Caki2 (cell line): ENCODE data around the gene SLC25A48. TPM values are rescaled to one million over a fixed set of nuclear protein-coding genes. Genes with fewer than 3 reads are reported as not detected.

ENCODE experiments used
- DNase-seq: peaks from one replicate; pipeline ENCODE4 v3.0.0-alpha.2; 2015; ENCODE audit warnings: low read depth
- in situ Hi-C: cut with HindIII; loops from 2 replicates; pipeline ENCODE4 v1.10.0; 2016; ENCODE audit warnings: low sequenced_read_pairs, low pct_unique_long_range_greater_than_20kb, mixed read lengths
- total RNA-seq: library from RNA; depleted of rRNA; stranded (reverse); fragments of >200 nt; shearing (Covaris generic); gene quantifications from 2 replicates; pipeline ENCODE4 v1.2.3, GENCODE V29; 2014; ENCODE audit warnings: low replicate concordance

The SLC25A48 gene
- total RNA-seq, 1 experiment from 2014 or later: not detected

DNA sequence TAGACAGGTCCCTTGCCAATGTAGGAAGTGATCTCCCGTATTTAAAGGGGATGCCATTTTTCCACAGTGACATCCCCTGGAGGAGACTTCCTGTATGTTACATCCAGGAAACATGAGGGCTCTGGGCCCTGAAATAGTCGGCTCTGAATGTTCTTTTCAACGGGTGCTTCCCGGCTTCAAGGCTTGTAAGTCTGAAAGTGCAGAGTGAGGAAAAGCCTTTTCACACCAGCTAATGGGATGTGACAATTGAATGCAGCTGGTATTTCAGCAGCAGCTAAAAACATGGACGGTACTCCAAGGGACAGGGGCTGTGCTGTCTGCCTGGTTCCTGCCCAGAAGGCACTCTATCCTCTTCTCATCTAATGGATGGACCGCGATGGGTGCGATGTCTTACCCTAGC, 59.8 kb downstream of the SLC25A48 start:
- in situ Hi-C loops: no loop called here

DNA sequence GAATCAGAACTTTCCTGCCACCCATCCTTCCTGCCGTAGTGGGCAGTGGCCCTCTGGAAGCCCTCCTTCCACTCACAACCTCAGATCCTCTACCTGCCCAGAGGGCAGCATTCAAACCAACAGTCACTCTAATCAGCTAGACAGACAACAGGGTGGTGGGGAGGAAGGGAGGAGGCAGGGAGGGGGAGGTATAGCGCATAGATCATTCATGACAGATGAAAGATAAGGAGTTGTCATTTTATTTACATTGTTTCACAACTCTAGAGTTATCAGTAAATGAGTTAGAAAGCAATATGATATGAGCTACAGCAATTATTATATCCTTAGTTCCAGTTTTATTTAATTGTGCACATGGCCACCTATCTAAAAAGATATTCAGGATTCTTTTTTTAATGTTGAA, 60.3 kb downstream of the SLC25A48 start:
- in situ Hi-C loops: no loop called here
- DNase-seq: no peak

More for the DNA sequence above, 59.8 kb downstream of the SLC25A48 start:
- DNase-seq: no peak

DNA sequence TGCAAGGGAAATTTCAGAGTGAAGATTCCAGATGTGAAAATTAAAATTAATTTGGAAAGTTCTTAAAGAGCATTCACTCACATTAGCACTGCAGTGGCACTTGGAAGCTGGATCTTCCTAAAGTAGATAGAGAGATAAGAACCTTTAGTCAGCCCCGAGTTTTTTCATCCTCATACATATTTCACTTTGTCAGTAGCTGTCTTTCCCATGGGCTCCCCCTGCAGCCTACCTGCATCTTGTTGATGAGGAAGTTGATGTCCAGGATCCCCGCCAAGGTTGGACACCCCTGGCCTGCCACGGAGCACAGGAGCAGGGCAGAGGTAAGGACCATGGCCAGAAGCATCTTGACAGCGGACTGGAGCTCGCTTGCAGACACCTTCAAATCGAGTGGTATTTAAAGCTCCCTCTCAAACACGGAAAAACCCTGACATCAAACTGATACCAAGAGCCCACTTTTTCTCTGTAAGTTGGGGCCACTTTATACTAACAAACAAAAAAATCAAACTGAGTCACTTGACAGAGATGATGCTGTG, 61.1 kb downstream of the SLC25A48 start, which contains the start of gene IL9:
TSS of gene IL9 (minus strand) at position 368 of the 533 bp plus-strand sequence. CDS start at position 343, 25 bp downstream.
- in situ Hi-C loops: no loop called here
- DNase-seq: no peak

DNA sequence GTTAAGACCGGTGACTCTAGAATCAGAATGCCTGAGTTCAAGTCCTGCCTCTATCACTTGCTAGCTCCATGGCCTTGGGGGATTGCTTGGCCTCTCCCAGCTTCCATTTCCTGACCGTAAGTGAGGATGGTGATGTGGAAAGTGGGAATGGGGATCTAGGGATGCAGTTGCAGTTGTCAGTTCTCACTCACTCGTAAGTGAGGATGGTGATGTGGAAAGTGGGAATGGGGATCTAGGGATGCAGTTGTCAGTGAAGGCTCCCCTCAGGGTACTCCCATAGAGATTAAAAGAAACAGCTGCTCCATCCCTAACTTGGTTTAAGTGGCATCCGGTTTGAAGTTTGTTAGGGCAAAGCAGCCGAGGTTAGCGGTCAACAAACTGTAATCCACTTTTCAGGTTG, 64.2 kb downstream of the SLC25A48 start:
- DNase-seq: no peak
- in situ Hi-C loops: no loop called here

DNA sequence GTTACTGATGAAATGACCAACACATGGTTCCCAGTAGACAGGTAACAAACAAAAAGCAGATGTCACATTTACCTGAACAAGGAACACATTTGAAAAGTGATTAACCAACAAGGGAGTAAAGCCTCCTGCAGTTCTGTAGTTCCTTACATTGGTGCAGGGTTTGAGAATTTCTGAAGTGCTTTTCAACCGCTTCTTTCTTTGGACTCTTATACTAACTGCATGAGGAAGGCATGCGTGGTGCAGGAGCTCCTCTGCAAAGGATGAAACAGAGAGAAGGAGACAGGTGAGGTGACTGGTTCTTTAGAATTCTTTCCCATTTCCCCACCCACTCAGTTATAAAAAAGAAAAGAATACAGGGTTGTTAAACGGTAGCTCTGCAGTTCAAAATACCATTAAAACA, 65.8 kb downstream of the SLC25A48 start:
- in situ Hi-C loops: no loop called here
- no peak for DNase-seq

DNA sequence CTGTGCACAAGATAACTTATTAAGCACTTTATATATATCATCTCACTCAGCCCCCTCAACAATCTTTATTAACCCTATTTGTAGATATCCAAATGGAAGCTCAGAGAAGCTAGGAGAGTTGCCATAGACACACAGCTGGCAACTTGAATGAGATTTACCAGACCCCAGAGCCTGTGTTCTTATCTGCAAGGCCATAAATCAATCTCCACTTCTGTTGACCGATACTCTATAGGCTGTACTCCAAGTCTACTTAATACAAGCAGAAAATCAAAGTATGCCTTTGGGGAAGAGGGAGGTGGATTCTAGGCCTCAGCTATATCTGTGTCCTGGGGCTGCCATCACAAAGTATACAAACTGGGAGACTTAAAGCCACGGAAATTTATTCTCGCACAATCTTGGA, 67.2 kb downstream of the SLC25A48 start:
- DNase-seq: no peak
- in situ Hi-C loops: no loop called here

DNA sequence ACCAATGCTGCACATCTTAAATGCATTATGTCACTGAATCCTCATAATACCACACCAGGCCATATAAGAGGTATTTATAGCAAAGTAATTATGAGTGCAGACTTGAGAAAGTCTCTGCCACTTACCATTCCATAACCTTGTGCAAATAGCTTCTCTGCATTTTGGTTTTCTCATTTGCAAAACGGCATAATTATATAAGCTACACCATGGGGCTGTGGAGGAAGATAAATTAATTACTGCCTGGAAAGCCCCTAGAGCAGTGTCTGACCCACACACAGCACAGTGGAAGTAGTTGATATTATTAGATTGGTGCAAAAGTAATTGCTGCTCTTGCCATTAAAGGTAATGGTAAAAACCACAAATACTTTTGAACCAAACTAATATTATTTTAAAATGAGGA, 70.7 kb downstream of the SLC25A48 start:
- DNase-seq: no peak
- in situ Hi-C loops: no loop called here

DNA sequence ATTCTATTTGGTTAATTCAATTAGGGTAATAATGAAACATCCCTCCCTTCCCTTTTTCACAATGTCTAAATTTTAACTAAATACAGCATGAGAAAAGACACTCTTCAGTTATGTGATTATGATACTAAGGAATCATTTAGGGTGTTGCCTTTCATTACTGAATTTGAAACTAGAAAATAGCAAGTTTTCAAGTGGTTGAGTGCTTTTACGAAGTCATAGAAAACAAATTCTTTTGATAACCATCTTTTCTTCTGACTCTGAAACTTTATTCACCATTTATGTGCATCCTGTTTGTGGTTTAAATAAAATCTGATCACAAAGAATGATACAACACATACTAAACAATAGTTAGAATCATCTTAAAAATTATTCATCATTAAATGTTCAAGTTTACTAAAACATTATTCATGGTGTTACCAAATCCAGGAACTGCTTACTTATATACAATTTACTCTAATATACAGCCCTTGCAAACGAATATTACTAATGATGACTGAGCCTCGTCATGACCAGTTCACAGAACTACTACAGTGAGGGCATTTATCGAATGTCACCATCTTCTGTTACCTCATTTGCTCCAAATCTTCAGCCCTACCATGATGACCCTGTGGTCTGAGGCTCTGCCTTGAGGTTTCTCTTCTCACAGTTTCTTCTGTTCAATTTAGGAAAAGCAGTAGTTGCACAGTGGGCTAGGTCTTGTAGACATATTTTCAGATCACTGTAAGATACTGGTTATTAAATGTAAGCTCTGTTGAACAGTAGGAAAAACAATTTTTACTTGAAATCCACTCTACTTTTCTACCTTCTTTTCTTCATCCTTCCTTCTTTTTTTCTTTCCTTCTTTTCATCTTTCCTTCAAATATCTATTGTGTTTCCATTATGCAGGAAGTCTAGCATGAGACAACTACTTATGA, 79.5 kb downstream of the SLC25A48 start:
- peak; percentile 6 for DNase-seq
- in situ Hi-C loops: no loop called here

DNA sequence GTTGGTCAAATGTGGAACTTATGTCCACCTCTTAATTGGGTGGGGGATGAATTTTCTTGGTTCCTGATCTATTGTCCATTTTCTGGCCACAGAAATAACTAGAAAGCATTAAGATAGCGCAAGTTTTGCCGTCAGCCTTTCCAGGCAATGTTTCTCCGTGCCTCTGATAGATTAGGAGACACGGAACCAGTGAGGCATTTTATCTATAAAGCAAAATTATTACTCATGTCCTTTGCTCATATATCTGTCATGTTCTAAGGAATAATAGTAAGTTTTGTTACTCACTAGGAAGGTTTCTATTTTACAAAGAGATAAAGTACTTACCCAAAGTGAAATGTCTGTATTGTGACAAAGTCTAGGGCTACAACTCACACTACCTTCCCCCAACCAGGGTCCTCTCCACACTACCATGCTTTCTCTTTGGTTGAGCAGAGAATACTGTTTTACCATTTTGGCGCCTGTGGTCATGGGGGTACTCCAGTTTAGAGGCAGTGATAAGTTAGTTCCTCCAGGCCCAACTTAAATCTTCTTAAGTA, 81.1 kb downstream of the SLC25A48 start:
- DNase-seq: no peak
- in situ Hi-C loops: no loop called here

DNA sequence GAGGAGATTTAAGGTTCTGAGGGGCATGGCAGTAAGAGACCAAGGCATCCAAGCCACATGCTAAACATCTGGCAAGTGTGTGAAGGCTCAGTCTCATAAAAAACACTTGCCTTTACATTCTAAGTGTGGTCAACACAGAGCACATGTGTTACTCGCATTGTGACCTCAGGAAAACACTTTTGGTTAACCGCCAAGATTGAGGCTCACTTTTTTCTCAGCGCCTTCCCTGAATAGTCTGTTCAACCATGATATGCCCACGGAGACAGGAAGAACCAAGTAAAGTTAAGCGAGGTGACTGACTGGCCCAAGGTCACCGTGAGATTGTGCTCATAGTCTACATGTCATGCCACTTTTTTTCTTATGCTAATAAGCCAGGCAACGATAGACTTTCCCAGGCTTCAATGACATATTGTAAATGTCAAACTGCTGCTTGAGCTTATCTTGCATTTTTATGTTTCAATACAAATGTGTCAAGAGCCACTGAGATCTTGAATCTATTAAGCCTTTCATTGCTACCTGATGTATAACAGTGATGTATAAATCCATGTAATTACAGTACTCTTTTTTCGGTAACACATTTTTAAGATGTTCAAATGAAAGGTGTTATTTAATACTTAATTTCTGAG, 82.3 kb downstream of the SLC25A48 start:
- DNase-seq: no peak
- in situ Hi-C loops: no loop called here

DNA sequence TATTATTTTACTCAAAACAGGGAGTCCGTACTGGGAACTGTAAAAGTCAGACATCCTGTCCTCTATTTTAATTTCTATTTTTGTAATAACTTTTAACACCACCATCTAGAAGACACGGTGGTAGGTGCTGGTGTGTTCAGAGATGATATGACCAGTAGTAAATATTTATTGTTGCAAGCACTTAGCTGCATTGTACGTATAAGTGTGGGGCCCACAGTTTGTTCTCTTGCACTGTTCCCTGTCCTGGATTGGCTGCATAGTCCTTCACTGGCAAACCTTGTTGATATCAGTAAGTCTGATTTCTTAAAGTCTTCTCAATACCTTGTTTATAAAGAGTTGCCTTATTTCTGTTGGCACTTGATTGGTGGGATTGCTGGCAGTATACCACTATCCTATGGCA, 85.7 kb downstream of the SLC25A48 start:
- no peak for DNase-seq
- in situ Hi-C loops: no loop called here

DNA sequence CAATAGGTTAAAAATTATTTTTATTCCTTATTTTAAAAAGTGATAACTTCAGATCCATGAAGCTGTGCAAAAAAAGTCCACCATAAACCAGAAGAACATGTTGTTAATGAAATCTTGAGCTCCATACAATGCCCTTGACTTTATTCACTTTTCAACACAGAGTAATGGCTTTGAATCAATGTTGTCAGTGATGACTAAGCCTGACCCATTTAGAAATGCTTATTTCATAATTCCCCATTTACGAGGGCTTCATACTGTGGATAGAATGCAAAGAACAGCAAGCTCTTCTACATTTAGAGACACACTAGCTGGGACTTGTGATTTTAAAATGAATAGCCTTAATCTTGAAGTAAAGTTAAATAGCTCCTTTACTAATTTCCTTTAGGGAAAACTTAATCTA, 86.9 kb downstream of the SLC25A48 start:
- in situ Hi-C loops: no loop called here
- no peak for DNase-seq

DNA sequence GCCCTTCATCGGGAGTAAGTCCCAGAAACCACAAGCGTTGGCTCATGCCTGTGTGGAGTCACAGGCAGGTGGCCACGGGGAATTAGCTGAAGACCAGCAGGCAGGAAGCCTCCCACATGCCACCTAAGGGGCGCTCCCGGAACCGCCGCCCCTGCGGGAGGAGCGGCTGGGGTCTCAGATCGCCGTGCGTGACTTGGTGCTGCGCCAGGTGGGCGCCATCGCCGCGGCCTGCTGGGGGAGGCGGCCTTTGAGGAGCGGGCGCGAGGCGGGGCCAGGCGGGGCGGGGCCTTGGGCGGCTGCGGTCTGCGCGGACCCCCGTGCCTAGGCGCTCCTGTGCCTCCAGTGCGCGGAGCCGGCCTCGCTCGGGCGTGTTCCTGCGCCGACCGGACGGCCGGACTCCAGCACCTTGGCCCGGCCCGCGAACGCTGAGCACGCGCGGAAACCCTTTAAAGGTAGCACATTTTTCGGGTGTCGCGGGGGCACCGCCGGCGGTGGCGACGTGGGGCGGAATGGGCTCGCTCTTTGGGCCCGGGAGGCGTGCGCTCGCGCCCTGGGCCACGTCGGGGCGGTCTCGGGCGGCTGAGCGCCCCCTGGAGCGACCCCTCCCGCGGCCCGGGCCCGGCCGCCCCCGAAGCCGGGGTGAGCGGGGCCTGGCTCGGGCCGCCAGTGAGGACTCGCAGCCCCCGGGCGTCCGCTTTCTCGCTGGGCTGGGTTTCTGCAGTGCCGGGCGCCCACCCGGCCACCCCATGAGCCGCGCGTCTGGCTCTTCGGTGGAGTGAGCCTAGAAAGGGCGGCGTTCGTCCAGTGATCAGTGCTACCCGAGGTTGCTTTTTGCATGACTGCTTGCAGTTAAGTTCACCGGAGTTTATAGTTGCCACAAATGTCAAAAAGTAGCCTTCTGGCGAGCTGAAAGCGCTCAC, 95.8 kb downstream of the SLC25A48 start:
- in situ Hi-C loops: no loop called here
- peak; percentile 8 for DNase-seq

DNA sequence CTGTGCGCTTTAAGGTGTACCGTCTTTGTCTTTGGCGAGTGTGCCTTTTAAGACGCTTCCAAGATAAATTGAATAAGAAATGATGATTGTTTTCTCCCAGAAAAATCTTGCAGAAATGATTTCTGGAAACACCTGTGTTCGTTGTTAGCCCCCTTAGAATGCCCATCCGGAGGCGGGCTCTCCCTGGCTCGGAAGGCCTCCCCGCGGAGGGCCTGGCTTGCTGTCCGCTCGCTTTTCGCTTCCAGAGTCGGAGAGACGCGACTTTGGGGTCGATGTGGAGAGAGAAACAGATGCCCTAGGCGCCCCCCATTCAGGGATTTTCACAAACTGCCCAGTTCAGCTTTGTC, 96.5 kb downstream of the SLC25A48 start:
- DNase-seq: no peak
- in situ Hi-C loops: no loop called here

DNA sequence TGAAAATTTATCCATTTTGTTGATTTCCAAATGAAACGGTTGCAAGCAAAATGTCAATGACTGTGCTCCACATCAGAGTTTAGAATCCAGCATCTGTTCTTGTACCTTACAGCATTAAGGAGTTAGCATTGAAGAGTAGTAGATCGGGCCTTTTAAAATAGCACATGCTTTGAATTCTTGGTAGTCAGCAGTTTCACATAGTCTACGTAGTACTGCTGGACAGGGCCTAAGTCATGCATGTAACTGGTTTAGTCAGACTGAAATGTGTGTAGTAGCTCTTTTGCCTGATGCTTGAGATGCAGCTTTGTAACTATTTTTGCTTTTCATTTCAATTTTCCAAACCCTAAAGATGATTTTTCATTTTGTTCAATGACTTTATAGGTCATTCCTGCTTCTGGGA, 100.5 kb downstream of the SLC25A48 start:
- DNase-seq: no peak
- in situ Hi-C loops: no loop called here

DNA sequence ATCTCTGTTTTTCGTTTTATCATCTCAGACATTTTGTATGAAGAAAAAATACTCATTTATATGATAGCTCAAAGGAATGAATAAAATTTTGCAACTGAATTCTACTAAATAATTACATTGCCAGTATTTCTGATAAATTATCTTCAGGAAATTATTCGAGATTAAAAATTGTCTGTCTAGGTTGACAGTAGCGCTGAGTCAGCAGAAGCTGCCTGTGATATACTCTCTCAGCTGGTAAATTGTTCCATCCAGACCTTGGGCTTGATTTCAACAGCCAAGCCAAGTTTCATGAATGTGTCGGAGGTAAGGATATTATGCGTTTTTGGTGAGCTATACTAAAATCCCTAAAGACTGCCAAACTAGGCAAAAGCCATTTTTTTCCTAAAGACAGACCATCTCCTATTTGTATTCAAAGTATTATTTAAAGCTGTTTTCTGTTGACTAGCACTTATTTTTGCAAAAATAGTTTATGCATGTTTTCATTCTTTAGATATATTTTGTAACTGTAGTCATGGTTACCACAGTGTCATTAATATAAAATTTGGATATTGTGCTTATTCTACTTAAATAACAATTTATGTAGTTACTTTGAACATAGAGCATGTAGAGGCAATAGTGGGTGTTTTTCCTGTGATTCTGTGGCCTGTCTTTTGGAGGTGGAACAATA, 102.9 kb downstream of the SLC25A48 start:
- DNase-seq: no peak
- in situ Hi-C loops: no loop called here
